Activated CD4-positive, CD25-positive, alpha-beta regulatory T cell treated with anti-CD3 and anti-CD28 coated beads, Interleukin-2, amount 50 U/mL, for 24 hours (primary cell): ENCODE measurements around the gene TMEM132D.

ENCODE experiments used
- ATAC-seq, 2 donors: fragments of 150-1000 bp; cut with Tn5 transposase; one replicate each; pipeline ENCODE4 v1.10.0; 2021; ENCODE audit warnings: mild to moderate bottlenecking in 1 of 2, moderate library complexity in 1 of 2

TMEM132D gene

GRCh38 chr12:129530984-129531383 lies 372.8 kb downstream of the TMEM132D start:
- ATAC-seq = no peak

DNA sequence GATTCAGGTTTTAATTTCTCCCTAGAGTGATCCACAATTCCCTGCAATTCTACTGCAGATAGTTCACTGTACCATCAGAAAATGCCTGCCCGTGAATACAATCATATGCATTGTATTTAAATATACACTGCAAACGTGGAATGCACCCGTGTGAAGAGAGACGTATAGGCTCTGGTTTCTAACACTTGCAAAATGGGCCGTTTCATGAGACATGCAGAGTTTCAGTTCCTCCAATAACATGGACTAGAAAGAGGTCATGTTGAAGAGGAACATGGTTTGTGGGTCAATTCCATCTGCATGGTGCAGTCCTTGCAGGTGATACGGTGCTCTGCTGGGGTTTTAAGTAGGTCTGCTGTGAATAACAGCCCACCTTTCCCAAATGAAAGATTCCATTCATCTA lies 373.3 kb downstream of the TMEM132D start:
- ATAC-seq = no peak

- no peak for ATAC-seq
Observed at GRCh38 chr12:129527506-129527905, 376.3 kb downstream of the TMEM132D start.

- no peak for ATAC-seq
Observed at GRCh38 chr12:129523621-129524020, 380.2 kb downstream of the TMEM132D start.

GRCh38 chr12:129520739-129521138 lies 383.1 kb downstream of the TMEM132D start:
- ATAC-seq = no peak

DNA sequence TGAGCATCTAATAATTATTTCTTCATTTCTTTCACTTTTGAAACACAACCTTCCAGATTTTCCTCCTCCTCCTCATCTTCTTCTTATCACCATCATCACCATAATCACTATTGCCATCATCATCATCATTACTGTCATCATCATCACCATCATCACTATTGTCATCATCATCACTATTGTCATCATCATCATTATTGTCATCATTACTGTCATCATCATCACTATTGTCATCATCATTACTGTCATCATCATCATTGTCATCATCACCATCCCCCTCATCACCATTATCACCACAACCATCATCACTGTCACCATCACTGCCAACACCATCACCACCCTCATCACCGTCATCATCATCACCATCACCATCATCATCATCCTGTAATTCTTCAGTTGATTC lies 400.0 kb downstream of the TMEM132D start:
- ATAC-seq = no peak

DNA sequence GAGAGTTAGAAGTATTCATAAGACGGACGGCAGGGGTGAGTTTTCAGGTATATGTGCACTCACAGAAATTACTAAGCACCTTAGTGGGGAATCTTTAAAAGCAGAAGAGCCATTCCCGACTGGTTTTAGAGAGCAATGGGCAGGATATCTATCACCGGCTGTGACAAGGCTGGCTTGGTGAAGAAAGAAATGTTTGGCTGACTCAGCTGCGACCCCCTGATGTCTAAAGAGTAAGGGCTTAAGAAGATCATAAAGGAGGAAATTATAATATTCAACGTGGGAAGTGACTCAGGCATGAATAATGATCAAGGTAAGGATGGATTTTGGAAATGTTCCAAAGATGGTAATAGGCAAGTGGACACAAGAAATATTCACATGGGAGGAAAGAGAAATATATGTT lies 407.6 kb downstream of the TMEM132D start:
- no peak for ATAC-seq

DNA sequence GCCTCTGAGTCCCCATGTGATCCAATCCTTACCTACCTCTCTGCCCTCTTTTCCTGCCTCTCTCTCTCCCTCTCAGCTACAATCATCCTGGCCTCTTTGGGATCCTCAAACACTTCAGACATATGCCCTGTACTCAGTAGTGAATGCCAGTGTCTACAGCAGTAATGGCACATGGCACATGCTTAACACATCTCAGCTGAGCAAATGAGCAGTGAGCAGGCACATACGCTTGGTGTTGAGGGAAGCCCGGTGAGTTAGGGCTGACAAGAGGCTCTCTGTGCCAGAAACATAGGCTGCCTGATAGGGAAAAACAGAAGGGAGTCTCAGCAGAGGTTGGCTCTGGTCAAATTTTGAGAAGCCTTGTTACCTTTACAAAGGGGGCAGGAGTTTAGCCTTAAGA lies 409.1 kb downstream of the TMEM132D start:
- ATAC-seq = no peak

DNA sequence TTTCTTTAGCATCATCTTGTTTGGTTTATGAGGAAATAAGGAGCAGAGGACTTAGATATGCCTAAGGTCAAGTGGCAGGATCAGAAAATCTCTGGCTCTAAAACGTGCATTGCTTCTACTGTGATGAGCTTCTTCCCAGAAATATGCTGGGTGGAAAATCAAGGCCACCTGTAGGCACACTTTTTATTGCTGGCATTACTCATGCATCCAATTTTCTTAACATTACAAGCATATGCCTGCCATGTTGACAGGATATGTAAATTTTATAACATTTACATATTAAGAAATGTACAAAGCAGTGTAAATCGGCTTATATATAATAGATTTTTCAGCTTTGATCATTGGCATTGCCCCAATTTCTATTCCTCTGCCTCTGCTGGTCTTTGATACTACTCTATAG lies 409.6 kb downstream of the TMEM132D start:
- no peak for ATAC-seq

GRCh38 chr12:129489100-129489676 lies 414.6 kb downstream of the TMEM132D start:
- ATAC-seq = no peak

DNA sequence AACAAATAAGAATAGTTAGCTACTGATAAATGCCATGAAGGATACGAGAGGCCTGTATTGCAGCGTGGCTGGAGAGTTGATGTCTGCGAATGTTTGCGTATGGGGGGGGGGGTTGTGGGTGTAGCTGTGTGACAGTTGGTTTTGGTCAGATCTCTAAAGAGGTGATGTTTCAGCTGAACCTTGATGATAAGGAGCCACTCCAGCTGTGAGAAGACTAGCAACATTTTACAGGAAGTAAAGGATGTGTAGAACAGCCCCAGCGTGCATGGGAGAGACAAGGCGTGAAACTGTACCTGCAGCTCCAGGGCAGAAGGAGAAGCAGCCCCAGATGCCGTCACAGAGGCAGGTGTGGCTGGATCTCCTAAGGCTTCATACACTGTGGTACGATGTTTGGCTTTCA lies 416.9 kb downstream of the TMEM132D start:
- no peak for ATAC-seq

DNA sequence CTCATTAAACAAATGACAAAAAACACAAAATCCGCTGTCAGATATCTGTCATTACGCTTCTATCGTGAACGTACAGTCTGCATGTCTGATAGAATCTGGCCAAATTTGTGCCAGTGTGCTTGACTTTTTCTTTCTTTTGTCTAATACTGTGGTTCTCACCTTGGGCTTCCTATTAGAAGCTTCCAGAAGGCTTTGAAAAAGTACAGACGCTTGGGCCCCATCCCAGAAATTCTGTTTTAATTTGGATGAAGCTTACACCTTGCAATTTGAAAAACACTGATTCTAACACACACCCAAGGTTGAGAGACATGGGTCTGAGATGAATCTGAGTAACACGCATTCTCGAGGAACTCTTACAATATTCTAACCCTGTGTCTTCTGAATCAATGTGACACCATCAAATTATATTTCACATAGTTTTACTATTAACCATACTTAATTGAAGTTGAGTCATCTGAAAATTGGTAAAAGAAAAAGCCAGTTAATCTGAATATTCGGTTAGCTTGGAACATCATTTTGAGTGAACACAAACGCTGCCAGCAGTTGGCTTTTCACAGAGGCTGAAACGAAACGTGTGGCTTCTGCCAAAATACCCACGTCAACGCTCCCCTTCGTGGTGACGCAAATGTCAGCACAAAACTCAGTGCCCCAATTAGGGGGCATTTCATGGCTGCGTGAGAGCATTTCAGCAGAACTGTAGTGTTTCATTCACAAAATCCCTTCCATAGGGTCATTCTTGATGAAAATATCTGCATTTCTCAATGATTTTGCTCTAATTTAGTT lies 420.5 kb downstream of the TMEM132D start:
- ATAC-seq = no peak

DNA sequence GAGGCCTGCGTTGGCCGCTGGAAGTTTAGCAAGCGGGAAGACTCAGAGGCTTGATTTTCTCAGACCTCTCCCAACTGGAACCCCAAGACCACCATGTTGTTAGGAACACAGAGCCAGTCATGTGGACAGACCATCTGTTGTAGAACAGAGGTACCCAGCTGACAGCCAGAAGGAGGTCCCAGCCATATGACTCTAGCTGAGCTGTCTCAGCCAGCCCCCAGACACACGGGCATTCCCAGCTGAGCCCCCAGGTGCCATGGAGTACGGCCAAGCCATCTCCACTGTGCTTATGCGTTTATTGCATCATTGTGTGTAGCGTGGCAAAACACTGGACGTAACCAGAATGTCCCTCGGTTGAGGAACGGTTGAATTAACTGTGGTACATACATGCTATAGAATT lies 421.9 kb downstream of the TMEM132D start:
- ATAC-seq = no peak

DNA sequence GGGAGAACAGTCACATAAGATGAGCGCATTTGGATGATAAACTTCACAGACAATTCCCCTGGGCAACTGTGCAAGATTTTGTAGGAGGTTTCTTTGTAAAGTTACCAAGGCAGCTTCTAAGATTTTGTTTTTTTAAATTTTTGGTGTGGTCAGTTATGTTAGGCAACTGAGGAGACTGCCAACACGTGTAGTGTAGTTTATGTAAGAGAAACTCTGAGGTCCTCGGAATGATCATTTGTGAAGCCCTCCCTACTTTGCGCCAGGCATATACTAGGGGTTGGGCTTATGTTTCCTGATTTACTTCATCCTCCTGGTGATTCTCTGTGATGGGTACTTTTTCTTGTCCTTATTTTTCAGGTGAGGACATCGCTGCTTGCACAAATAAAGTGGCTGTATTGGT lies 433.6 kb downstream of the TMEM132D start:
- ATAC-seq = no peak

DNA sequence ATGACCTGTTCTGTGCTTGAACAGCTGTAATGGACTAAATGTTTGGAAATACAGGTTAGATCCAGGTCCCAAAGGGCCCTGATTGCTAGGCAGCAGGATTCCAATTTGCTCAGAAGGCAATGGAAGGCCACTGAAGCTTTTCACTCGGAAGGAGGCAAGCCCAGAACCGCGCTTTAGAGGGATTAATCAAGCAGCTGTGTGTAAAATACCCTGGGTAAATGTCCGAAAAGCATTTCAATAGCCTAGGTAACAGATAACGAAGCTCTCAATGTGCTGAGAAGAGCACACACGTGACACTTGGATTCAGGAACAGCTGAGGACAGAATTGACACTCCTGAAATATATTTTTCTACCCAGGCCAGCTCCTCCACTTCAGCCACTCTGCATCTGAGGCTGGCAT lies 436.1 kb downstream of the TMEM132D start:
- no peak for ATAC-seq

- no peak for ATAC-seq
Observed at GRCh38 chr12:129467289-129467688, 436.5 kb downstream of the TMEM132D start.

GRCh38 chr12:129466499-129466898 lies 437.3 kb downstream of the TMEM132D start:
- no peak for ATAC-seq

DNA sequence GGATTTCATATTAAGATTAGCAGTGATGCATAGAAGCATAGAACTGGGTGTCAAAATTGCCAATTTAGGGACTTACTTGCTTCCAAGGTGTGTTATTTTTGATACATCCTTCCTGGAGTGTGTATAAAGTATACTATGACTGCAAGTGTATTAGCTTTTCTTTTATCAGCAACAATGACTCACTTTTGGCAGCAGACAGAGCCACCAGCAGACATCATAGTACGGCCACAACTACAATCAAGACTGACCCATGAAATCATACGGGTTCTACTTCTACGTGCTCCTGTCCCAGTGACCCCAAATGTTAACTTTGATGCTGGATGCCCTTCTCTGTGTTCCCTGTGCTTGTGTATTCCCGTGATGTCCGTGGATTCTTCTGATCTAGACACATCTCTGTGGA lies 443.9 kb downstream of the TMEM132D start:
- no peak for ATAC-seq

DNA sequence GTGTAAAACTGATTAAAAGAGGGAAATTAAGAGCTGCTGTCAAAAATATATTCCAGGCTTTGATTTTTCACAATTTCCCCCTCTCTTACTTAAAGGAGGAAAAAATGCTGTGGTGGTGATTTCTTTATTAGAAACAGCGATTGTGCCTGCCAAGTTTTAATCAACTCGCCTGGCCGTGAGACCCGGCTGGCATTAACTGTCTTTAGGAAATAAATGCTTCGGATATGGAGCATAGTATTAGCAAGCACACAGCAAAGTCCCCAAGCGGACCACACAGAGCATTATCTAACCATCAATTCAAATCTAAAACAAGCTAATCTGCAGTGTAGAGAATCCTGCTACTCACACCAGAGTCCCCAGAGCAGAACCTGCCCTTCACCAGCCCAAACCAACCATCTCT lies 457.1 kb downstream of the TMEM132D start:
- ATAC-seq = no peak

DNA sequence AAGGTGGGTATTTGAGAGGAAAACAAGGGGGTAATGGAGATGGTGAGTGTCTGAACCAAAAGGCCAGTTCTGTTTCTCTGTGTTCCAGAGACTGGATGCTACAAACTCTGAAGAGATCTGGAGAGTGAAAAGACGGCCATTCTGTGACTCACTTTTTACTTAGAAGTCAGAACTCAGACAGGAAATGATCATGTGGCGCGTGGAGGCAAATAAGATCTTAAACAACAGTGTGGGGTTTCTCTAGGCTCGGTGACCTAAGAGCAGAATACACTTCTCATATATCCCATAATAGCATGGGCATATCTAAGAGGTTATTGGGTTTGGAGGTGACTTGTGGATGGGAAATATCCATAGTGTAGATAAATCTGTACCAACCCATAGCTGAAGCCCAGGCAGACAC lies 463.5 kb downstream of the TMEM132D start:
- no peak for ATAC-seq

- no peak for ATAC-seq
Observed at GRCh38 chr12:129434790-129435189, 469.0 kb downstream of the TMEM132D start.

DNA sequence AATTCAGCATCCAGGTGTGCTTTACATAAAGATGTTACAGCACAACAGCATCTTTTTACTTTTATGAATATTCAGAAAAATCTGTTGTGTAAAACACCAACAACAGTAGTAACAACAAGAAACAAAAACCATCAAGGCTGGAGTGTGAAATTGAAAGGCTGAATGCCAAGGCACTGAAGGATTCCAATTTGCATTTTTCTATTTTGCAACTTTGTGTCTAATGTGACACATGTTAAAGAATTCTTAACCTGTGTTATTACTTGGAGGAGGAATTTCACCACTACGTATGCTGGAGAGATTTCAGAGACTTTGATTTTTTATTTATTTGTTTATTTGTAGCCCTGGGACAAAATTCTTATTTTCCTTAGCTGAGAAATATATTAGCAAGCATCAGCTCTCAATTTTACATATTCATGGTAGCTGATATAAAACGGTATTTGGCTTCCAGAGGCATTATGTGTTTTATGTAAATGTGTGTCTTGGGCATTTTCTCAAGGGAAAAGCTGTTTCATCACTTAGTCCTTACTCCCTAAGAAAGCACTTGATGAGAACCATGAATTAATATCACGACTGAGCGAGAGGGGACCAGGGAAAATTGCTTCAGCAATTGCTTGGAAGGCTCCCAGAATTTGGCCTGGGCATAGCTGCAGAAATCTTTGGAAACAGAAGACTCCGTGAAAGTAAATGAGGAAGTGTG lies 475.4 kb downstream of the TMEM132D start:
- no peak for ATAC-seq

DNA sequence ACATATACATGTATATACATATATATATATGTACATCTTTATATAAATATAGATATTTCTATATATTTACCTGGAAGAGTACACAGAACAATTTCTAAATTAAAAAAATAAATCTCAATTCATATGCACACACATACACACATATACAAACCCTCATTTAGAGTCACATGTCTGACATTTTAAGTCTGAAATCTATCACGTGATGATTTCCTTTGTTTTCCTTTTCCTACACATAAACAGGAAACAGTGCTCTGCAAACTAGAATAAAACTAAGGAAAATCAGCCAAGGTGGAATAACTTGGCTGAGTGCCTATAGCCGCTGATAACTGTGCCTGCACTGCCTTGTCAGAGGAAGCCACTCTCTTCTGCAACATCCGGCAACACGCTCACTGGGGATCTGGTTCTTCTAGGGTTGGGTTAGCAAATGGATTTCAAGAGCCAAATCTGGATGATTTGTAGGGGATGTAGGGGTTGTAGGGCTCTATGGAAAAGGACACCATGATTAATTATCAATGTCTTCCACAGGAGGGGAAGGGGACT lies 480.7 kb downstream of the TMEM132D start:
- no peak for ATAC-seq

DNA sequence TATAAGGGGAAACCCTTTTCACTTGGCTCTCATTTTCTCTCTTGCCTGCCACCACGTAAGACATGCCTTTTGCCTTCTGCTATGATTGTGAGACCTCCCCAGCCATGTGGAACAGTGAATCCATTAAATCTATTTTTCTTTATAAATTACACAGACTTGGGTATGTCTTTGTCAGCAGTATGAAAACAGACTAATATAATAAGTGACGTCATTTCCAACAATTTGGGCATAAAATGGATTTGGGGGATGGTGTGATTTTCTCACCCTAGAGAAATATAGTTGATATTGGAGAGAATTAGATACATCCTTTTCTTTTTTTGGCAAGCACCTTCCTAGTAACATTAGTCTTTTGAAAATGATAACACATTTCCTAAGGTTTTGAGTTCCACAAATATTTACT lies 490.5 kb downstream of the TMEM132D start:
- no peak for ATAC-seq
